HG03060 (cell line): ENCODE results near the gene PTPRJ.
"Not testable (repeated sequence)": the region's sequence is repeated elsewhere in the genome, so short reads cannot be mapped to it uniquely, and the experiment has no call there.

Experiments used
- ATAC-seq: cut with Tn5 transposase; IDR thresholded peaks from one replicate; pipeline ENCODE4 v1.9.1; 2021; ENCODE audit warnings: low read depth, moderate number of reproducible peaks; ENCODE audit not compliant: unreplicated experiment

The PTPRJ gene

GRCh38 chr11:47980088-47980906, at the start of gene PTPRJ:
Gene PTPRJ, plus strand, starts transcription at chr11:47980559. Its CDS starts 354 bp downstream, at chr11:47980913.
- ATAC-seq = no peak

GRCh38 chr11:47932544-47932943, 47.8 kb upstream of the PTPRJ start:
- no peak for ATAC-seq

GRCh38 chr11:47933797-47934196, 46.6 kb upstream of the PTPRJ start:
- ATAC-seq = not testable (repeated sequence)

- ATAC-seq = no peak
Measured at GRCh38 chr11:47938791-47939560, 41.4 kb upstream of the PTPRJ start.

GRCh38 chr11:47940904-47941649, 39.3 kb upstream of the PTPRJ start:
- ATAC-seq = no peak

GRCh38 chr11:47941907-47942558, 38.3 kb upstream of the PTPRJ start:
- ATAC-seq = no peak

- ATAC-seq = no peak
Measured at GRCh38 chr11:47943721-47944586, 36.4 kb upstream of the PTPRJ start.

GRCh38 chr11:47944632-47945031, 35.7 kb upstream of the PTPRJ start:
- no peak for ATAC-seq

- ATAC-seq = no peak
Measured at GRCh38 chr11:47946682-47947559, 33.4 kb upstream of the PTPRJ start.

GRCh38 chr11:47948137-47948536, 32.2 kb upstream of the PTPRJ start:
- no peak for ATAC-seq

GRCh38 chr11:47949001-47949675, 31.2 kb upstream of the PTPRJ start:
- ATAC-seq = not testable (repeated sequence)

GRCh38 chr11:47950396-47950795, 30.0 kb upstream of the PTPRJ start:
- ATAC-seq = no peak

- ATAC-seq = not testable (repeated sequence)
Measured at GRCh38 chr11:47951504-47951903, 28.9 kb upstream of the PTPRJ start.

GRCh38 chr11:47955061-47955755, 25.2 kb upstream of the PTPRJ start:
- ATAC-seq = no peak

GRCh38 chr11:47960015-47960414, 20.3 kb upstream of the PTPRJ start:
- ATAC-seq = no peak

- ATAC-seq = no peak
Measured at GRCh38 chr11:47961383-47961782, 19.0 kb upstream of the PTPRJ start.

GRCh38 chr11:47964546-47964945, 15.8 kb upstream of the PTPRJ start:
- ATAC-seq = no peak
